Keratinocyte (primary cell): Measurements from ENCODE around the gene RAG2. TPM values are rescaled to one million over a fixed set of nuclear protein-coding genes. Genes with fewer than 3 reads are reported as not detected.
"Not testable (repeated sequence)": the region's sequence is repeated elsewhere in the genome, so short reads cannot be mapped to it uniquely, and the experiment has no call there.

Source experiments
- DNase-seq: peaks from one replicate; pipeline ENCODE4 v3.0.0-alpha.2; 2011; ENCODE audit warnings: low read depth, missing footprints, low spot score
- FAIRE-seq: peaks from 2 replicates; lab custom pipeline; 2011; peaks lifted over from hg19 to GRCh38; lab: Jason Lieb, UNC
- H2AFZ ChIP-seq: 2 replicates; pipeline ENCODE4 v1.6.0; 2012; ENCODE audit warnings: low read length, control low read depth, inconsistent platforms; ENCODE audit not compliant: control insufficient read depth
- H3K27ac ChIP-seq: 2 replicates; pipeline ENCODE4 v1.5.1; 2011; ENCODE audit warnings: low read length; ENCODE audit not compliant: control insufficient read depth, insufficient read depth
- H3K27me3 ChIP-seq: 3 replicates; pipeline ENCODE4 v1.6.0; 2011; ENCODE audit warnings: low read length; ENCODE audit not compliant: control insufficient read depth, insufficient read depth; ENCODE audit errors: extremely low read depth
- H3K36me3 ChIP-seq, 2 experiments: 2 replicates in 1 of 2; 3 replicates in 1 of 2; pipeline ENCODE4 v1.5.1; 2011; ENCODE audit warnings: low read length in 2 of 2, mild to moderate bottlenecking in 1 of 2; ENCODE audit not compliant: control insufficient read depth in 2 of 2, insufficient read depth in 2 of 2; ENCODE audit errors: extremely low read depth in 1 of 2
- H3K4me1 ChIP-seq: 3 replicates; pipeline ENCODE4 v1.5.1; 2011; ENCODE audit warnings: low read length; ENCODE audit not compliant: control insufficient read depth, insufficient read depth; ENCODE audit errors: extremely low read depth
- H3K4me2 ChIP-seq: 3 replicates; pipeline ENCODE4 v1.6.0; 2011; ENCODE audit warnings: low read depth, low read length; ENCODE audit not compliant: control insufficient read depth, insufficient read depth; ENCODE audit errors: extremely low read depth
- H3K4me3 ChIP-seq, 3 experiments: fragments of 200-600 bp in 1 of 3; sonication (generic) in 1 of 3; 2 replicates in 2 of 3; 3 replicates in 1 of 3; pipeline ENCODE4 v1.5.1; 2011 to 2016; ENCODE audit warnings: low read length in 3 of 3, mild to moderate bottlenecking in 3 of 3, control low read depth in 2 of 3, inconsistent platforms in 1 of 3, low read depth in 1 of 3, mixed read lengths in 1 of 3, mixed run types in 1 of 3, moderate library complexity in 1 of 3; ENCODE audit not compliant: control insufficient read depth in 2 of 3, insufficient read depth in 2 of 3; ENCODE audit errors: extremely low read depth in 1 of 3
- H3K79me2 ChIP-seq: 2 replicates; pipeline ENCODE4 v1.6.0; 2012; ENCODE audit warnings: low read length; ENCODE audit not compliant: control insufficient read depth, insufficient read depth
- H3K9ac ChIP-seq: 3 replicates; pipeline ENCODE4 v1.6.0; 2011; ENCODE audit warnings: low read length; ENCODE audit not compliant: control insufficient read depth, insufficient read depth; ENCODE audit errors: extremely low read depth
- H3K9me1 ChIP-seq: 3 replicates; pipeline ENCODE4 v1.6.0; 2011; ENCODE audit warnings: low read length; ENCODE audit not compliant: control insufficient read depth, insufficient read depth; ENCODE audit errors: extremely low read depth
- H3K9me3 ChIP-seq: 2 replicates; pipeline ENCODE4 v1.5.1; 2012; ENCODE audit warnings: low read depth, low read length; ENCODE audit not compliant: control insufficient read depth
- H4K20me1 ChIP-seq: 3 replicates; pipeline ENCODE4 v1.6.0; 2011; ENCODE audit warnings: low read length; ENCODE audit not compliant: control insufficient read depth, insufficient read depth; ENCODE audit errors: extremely low read depth
- CTCF ChIP-seq, 3 experiments: IDR thresholded peaks in 1 of 3; conservative IDR thresholded peaks in 1 of 3; optimal IDR thresholded peaks in 1 of 3; 2 replicates in 2 of 3; 3 replicates in 1 of 3; pipeline versions ENCODE3 to v1.5.1; 2011; ENCODE audit warnings: low read length in 3 of 3, mild to moderate bottlenecking in 3 of 3, moderate library complexity in 2 of 3, control low read depth in 1 of 3, inconsistent platforms in 1 of 3; ENCODE audit not compliant: insufficient read depth in 2 of 3; ENCODE audit errors: extremely low read depth in 1 of 3
- EZH2 ChIP-seq: IDR thresholded peaks from one replicate; pipeline ENCODE4 v1.6.1; 2012; ENCODE audit warnings: inconsistent platforms, mild to moderate bottlenecking, low read length, moderate library complexity
- dilution Hi-C: fragments of 300-500 bp; cut with MboI; formaldehyde crosslinking; loops from one replicate; pipeline ENCODE4 v1.7.0; 2020; ENCODE audit warnings: low sequenced_read_pairs; ENCODE audit not compliant: extremely low pct_ligation_motif_present
- polyA plus RNA-seq, 5 experiments: library from polyadenylated mRNA; depleted of rRNA in 3 of 5; stranded (reverse) in 3 of 5; stranded (forward) in 1 of 5; unstranded in 1 of 5; fragments of >200 nt; gene quantifications; 1 replicate in 1 of 5; 2 replicates in 3 of 5; 3 replicates in 1 of 5; pipeline versions ENCODE4 v1.2.1 to v1.2.3, GENCODE V29; 2011 to 2012; ENCODE audit warnings: missing spikeins in 2 of 5, low read depth in 1 of 5, low replicate concordance in 1 of 5

The RAG2 gene
- polyA plus RNA-seq, 1 donor (not counting 4 experiments of a cell fraction or from before 2014, with no cell fraction given): not detected

DNA sequence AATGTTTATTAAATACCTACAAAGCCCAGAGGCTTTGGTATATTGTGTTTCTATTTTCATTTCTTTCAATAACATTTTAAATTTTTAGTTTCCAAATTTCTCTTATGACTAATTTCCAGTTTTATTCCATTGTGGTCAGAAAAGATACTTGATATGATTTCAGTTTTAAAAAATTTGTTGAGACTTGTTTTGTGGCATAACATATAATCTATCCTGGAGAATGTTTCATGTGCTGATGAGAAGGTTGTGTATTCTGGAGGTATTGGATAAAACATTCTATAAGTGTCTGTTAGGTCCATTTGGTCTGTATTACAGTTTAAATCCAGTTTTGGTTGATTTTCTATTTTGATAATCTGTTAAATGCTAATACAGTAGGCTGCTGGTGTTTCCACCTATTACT, 40.0 kb downstream of the RAG2 start:
- Histone ChIP-seq H3K4me1 (peaks cover 3% of the 10 kb centered on the region), H3K9me1 (no peaks in the 10 kb centered on the region), H3K79me2 (no peaks in the 10 kb centered on the region), H4K20me1 (no peaks in the 10 kb centered on the region), H3K9ac (no peak overlapping the region), H3K4me3 (no peak overlapping the region), H3K4me2 (no peak overlapping the region), H3K36me3 (no peaks in the 10 kb centered on the region), H3K27ac (no peak overlapping the region), H2AFZ (no peak overlapping the region), H3K27me3 (no peaks in the 10 kb centered on the region), H3K9me3 (no peaks in the 10 kb centered on the region)
- FAIRE-seq (no peak), DNase-seq (no peak)
- dilution Hi-C loops: no loop called here
- no peak for TF ChIP-seq CTCF (optimal IDR thresholded peaks at IDR 0.05 in 1 of 3, IDR thresholded peaks at IDR 0.05 in 1 of 3, conservative IDR thresholded peaks at IDR 0.05 in 1 of 3; ENCODE audit: extremely low read depth in 1 of 3, insufficient read depth in 2 of 3, low read length in 3 of 3)
- TF ChIP-seq EZH2: no peak

DNA sequence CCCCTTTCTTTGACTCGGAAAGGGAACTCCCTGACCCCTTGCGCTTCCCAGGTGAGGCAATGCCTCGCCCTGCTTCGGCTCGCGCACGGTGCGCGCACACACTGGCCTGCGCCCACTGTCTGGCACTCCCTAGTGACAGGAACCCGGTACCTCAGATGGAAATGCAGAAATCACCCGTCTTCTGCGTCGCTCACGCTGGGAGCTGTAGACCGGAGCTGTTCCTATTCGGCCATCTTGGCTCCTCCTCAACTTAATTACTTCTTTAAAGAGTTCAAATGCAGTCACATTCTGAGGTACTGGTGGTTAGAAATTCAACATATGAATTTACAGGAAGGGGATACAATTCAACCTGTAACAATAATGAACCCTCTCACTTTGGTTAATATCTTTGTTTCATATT, 40.6 kb downstream of the RAG2 start:
- dilution Hi-C loops, H3K79me2 ChIP-seq, H3K36me3 ChIP-seq, H4K20me1 ChIP-seq, H3K4me1 ChIP-seq, H3K27ac ChIP-seq, H3K9ac ChIP-seq, FAIRE-seq, H3K9me3 ChIP-seq, H3K27me3 ChIP-seq, H3K9me1 ChIP-seq, H2AFZ ChIP-seq, H3K4me3 ChIP-seq, DNase-seq, H3K4me2 ChIP-seq: not testable (repeated sequence)

- H3K9me1 ChIP-seq: no peaks in the 10 kb centered on the region
- H4K20me1 ChIP-seq: no peaks in the 10 kb centered on the region
- dilution Hi-C loops: no loop called here
These were observed 47.5 kb downstream of the RAG2 start for GRCh38 chr11:36550385-36551115.

More at GRCh38 chr11:36550385-36551115, 47.5 kb downstream of the RAG2 start:
- Histone ChIP-seq H3K9ac (no peak overlapping the region), H3K27ac (no peak overlapping the region), H3K4me3 (no peak overlapping the region), H3K36me3 (no peaks in the 10 kb centered on the region), H3K4me2 (no peak overlapping the region), H3K27me3 (no peaks in the 10 kb centered on the region), H3K9me3 (no peaks in the 10 kb centered on the region), H3K4me1 (no peaks in the 10 kb centered on the region), H3K79me2 (no peaks in the 10 kb centered on the region), H2AFZ (no peak overlapping the region)
- TF ChIP-seq CTCF (optimal IDR thresholded peaks at IDR 0.05 in 1 of 3, IDR thresholded peaks at IDR 0.05 in 1 of 3, conservative IDR thresholded peaks at IDR 0.05 in 1 of 3; ENCODE audit: extremely low read depth in 1 of 3, insufficient read depth in 2 of 3, low read length in 3 of 3): no peak
- no peak for TF ChIP-seq EZH2
- DNase-seq (no peak), FAIRE-seq (no peak)
